Neural cell (in vitro differentiated cells): ENCODE measurements around the gene ZFP14. TPM values are rescaled to one million over a fixed set of nuclear protein-coding genes. Genes with fewer than 3 reads are reported as not detected.
A peak's percentile ranks its signal among the peaks of the same experiment; 100 is the strongest.

ENCODE experiments used
- H2AFZ ChIP-seq: fragments of 200-600, 300-800 bp; sonication (generic), shearing (Covaris generic); 2 replicates; pipeline ENCODE4 v1.6.0; 2014; ENCODE audit warnings: low read depth, mild to moderate bottlenecking, antibody characterized with exemption, low read length, moderate library complexity
- H3F3A ChIP-seq: fragments of 200-600 bp; shearing (Covaris generic); 2 replicates; pipeline ENCODE4 v1.6.1; 2016; ENCODE audit warnings: mild to moderate bottlenecking, moderate library complexity, mixed read lengths, antibody characterized with exemption, low read length; ENCODE audit not compliant: insufficient read depth, poor library complexity, severe bottlenecking
- H3K27ac ChIP-seq: fragments of 200-600, 300-800 bp; sonication (generic), shearing (Covaris generic); 2 replicates; pipeline ENCODE4 v1.5.1; 2014; ENCODE audit warnings: mild to moderate bottlenecking, low read length, moderate library complexity
- H3K27me3 ChIP-seq: fragments of 300-800, 200-600 bp; sonication (generic), shearing (Covaris generic); 2 replicates; pipeline ENCODE4 v1.6.0; 2014; ENCODE audit warnings: mild to moderate bottlenecking, low read depth, low read length, moderate library complexity; ENCODE audit not compliant: insufficient read depth
- H3K36me3 ChIP-seq: fragments of 300-800, 200-600 bp; sonication (generic), shearing (Covaris generic); 2 replicates; pipeline ENCODE4 v1.5.1; 2014; ENCODE audit warnings: mild to moderate bottlenecking, antibody characterized with exemption, low read length, moderate library complexity; ENCODE audit not compliant: insufficient read depth
- H3K4me2 ChIP-seq: fragments of 300-800, 200-600 bp; sonication (generic), shearing (Covaris generic); 2 replicates; pipeline ENCODE4 v1.6.0; 2014; ENCODE audit warnings: mild to moderate bottlenecking, low read length
- H3K4me3 ChIP-seq: fragments of 300-800, 200-600 bp; sonication (generic), shearing (Covaris generic); 2 replicates; pipeline ENCODE4 v1.5.1; 2014; ENCODE audit warnings: mild to moderate bottlenecking, low read length, moderate library complexity
- H3K79me2 ChIP-seq: fragments of 200-600 bp; shearing (Covaris generic); replicated peaks from 2 replicates; pipeline ENCODE4 v1.6.0; 2014; ENCODE audit warnings: mild to moderate bottlenecking, low read length, moderate library complexity; ENCODE audit not compliant: insufficient read depth
- H3K9ac ChIP-seq: fragments of 300-800, 200-600 bp; sonication (generic), shearing (Covaris generic); 2 replicates; pipeline ENCODE4 v1.6.1; 2016; ENCODE audit warnings: mild to moderate bottlenecking, low read length, mixed read lengths
- H3K9me2 ChIP-seq: fragments of 200-600 bp; shearing (Covaris generic); 2 replicates; pipeline ENCODE4 v1.6.1; 2016; ENCODE audit warnings: mild to moderate bottlenecking, low read length, mixed read lengths; ENCODE audit not compliant: insufficient read depth
- H3K9me3 ChIP-seq: fragments of 200-600, 300-800 bp; sonication (generic), shearing (Covaris generic); 2 replicates; pipeline ENCODE4 v1.6.1; 2016; ENCODE audit warnings: mild to moderate bottlenecking, mixed run types, low read length, moderate library complexity, mixed read lengths
- H4K20me1 ChIP-seq: fragments of 200-600 bp; shearing (Covaris generic); 2 replicates; pipeline ENCODE4 v1.6.1; 2016; ENCODE audit warnings: mild to moderate bottlenecking, mixed run types; ENCODE audit not compliant: insufficient read depth
- CTCF ChIP-seq: fragments of 450-650 bp; IDR thresholded peaks from 2 replicates; pipeline ENCODE4 v1.5.1; 2014; ENCODE audit warnings: antibody characterized with exemption, mild to moderate bottlenecking, moderate library complexity; ENCODE audit not compliant: poor library complexity, severe bottlenecking
- EP300 ChIP-seq: fragments of 450-650 bp; conservative IDR thresholded peaks from 2 replicates; pipeline ENCODE4 v1.6.1; 2014; ENCODE audit warnings: antibody characterized with exemption, mild to moderate bottlenecking, moderate library complexity; ENCODE audit not compliant: poor library complexity, severe bottlenecking
- EZH2 ChIP-seq: fragments of 200-600, 300-800 bp; shearing (Covaris generic), sonication (generic); IDR thresholded peaks from 2 replicates; pipeline ENCODE4 v1.6.1; 2014; ENCODE audit warnings: antibody characterized with exemption, low read length, borderline replicate concordance, mild to moderate bottlenecking; ENCODE audit not compliant: insufficient read depth, poor library complexity, severe bottlenecking
- MXI1 ChIP-seq: fragments of 450-650 bp; conservative IDR thresholded peaks from 2 replicates; pipeline ENCODE4 v1.6.1; 2014; ENCODE audit warnings: antibody characterized with exemption, mild to moderate bottlenecking; ENCODE audit not compliant: poor library complexity, severe bottlenecking
- POLR2AphosphoS5 ChIP-seq: IDR thresholded peaks from 2 replicates; pipeline ENCODE4 v1.6.1; 2012
- RAD21 ChIP-seq: fragments of 450-650 bp; conservative IDR thresholded peaks from 2 replicates; pipeline ENCODE4 v1.6.1; 2014; ENCODE audit warnings: antibody characterized with exemption, mild to moderate bottlenecking, moderate library complexity
- REST ChIP-seq: IDR thresholded peaks from 2 replicates; pipeline ENCODE4 v1.6.1; 2012; ENCODE audit warnings: borderline replicate concordance
- SMC3 ChIP-seq: fragments of 450-650 bp; conservative IDR thresholded peaks from 2 replicates; pipeline ENCODE4 v1.6.1; 2014; ENCODE audit warnings: antibody characterized with exemption, mild to moderate bottlenecking, moderate library complexity; ENCODE audit not compliant: poor library complexity
- TAF1 ChIP-seq: IDR thresholded peaks from 2 replicates; pipeline ENCODE4 v1.6.1; 2012; ENCODE audit warnings: low read depth
- polyA plus RNA-seq: library from polyadenylated mRNA; depleted of rRNA; stranded (reverse); fragments of >200 nt; gene quantifications from 2 replicates; pipeline ENCODE4 v1.2.3, GENCODE V29; 2014

ZFP14 gene
- polyA plus RNA-seq, 1 donor from 2014 or later, result 16.1 TPM

GRCh38 chr19:36340786-36341372, 38.1 kb downstream of the ZFP14 start:
- Histone ChIP-seq H3K9me3 (peaks cover 24% of the 10 kb centered on the region), H2AFZ (no peak overlapping the region), H3K27ac (no peak overlapping the region), H3K4me3 (no peak overlapping the region), H4K20me1 (no peaks in the 10 kb centered on the region), H3K27me3 (no peaks in the 10 kb centered on the region), H3K36me3 (peaks cover 17% of the 10 kb centered on the region), H3F3A (no peaks in the 10 kb centered on the region), H3K79me2 (no peaks in the 10 kb centered on the region), H3K9me2 (no peaks in the 10 kb centered on the region), H3K9ac (no peak overlapping the region), H3K4me2 (no peak overlapping the region)
- TF ChIP-seq EZH2, result no peak
- no peak for TF ChIP-seq TAF1

GRCh38 chr19:36331353-36332228, 47.4 kb downstream of the ZFP14 start:
- Histone ChIP-seq H3K9ac (peak overlapping the region; percentile 70), H3K4me3 (peak overlapping the region; percentile 75), H3K27ac (peak overlapping the region; percentile 75), H4K20me1 (no peaks in the 10 kb centered on the region), H3K4me2 (peak overlapping the region; percentile 67), H3K9me3 (no peaks in the 10 kb centered on the region), H3K36me3 (no peaks in the 10 kb centered on the region), H2AFZ (peak overlapping the region; percentile 66), H3K79me2 (peaks cover 22% of the 10 kb centered on the region), H3K27me3 (no peaks in the 10 kb centered on the region), H3F3A (no peaks in the 10 kb centered on the region), H3K9me2 (no peaks in the 10 kb centered on the region)
- TF ChIP-seq MXI1, result peak; percentile 99
- peak; percentile 54 for TF ChIP-seq CTCF
- TF ChIP-seq RAD21, result no peak
- TF ChIP-seq EZH2, result no peak
- peak; percentile 64 for TF ChIP-seq TAF1
- peak; percentile 80 for TF ChIP-seq POLR2AphosphoS5
- no peak for TF ChIP-seq SMC3
- peak; percentile 40 for TF ChIP-seq REST
- peak; percentile 69 for TF ChIP-seq EP300
